ENCODE data around the gene DCHS1.

The DCHS1 gene

DNA sequence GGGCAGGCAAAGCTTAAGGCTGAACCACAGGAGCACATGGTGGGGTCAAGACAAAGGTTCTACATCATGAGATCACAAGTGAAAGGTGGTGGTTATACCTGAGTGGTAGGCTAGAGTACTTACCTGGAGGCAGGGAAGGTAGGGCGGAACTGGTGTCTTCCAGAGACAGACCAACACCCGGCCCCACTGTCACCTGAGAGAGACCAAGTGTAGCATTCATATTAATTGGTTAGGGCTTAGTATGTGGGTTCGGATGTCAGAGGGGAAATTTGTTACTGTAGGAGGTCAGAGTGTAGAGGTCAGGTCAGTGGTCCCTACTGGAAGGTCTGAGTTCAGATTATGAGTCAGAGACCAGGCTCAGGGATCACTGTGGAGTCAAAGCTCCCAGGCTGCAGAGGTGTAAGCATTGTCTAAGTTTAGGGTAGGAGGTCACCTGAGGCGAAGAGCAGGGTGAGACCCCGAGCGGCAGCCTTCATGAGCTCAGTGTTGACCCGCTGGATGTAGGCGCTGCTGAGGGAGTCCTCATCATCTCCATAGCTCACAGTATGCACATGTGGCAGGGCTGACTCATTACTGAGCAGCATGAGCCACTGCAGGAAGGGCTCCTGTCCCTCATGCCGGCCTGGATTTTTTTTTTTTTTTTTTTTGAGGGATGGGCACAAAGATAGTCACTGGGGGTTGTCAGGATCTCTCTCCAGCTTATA, 39.6 kb downstream of the DCHS1 start:
- TF ChIP-seq, protein P1, sequence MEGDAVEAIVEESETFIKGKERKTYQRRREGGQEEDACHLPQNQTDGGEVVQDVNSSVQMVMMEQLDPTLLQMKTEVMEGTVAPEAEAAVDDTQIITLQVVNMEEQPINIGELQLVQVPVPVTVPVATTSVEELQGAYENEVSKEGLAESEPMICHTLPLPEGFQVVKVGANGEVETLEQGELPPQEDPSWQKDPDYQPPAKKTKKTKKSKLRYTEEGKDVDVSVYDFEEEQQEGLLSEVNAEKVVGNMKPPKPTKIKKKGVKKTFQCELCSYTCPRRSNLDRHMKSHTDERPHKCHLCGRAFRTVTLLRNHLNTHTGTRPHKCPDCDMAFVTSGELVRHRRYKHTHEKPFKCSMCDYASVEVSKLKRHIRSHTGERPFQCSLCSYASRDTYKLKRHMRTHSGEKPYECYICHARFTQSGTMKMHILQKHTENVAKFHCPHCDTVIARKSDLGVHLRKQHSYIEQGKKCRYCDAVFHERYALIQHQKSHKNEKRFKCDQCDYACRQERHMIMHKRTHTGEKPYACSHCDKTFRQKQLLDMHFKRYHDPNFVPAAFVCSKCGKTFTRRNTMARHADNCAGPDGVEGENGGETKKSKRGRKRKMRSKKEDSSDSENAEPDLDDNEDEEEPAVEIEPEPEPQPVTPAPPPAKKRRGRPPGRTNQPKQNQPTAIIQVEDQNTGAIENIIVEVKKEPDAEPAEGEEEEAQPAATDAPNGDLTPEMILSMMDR (IDR thresholded peaks at IDR 0.05; ENCODE audit: insufficient read depth, low read depth, low read length, missing control alignments): no peak
- peak; percentile 13 for DNase-seq (ENCODE audit: low read depth)
- H3K4me3 ChIP-seq (ENCODE audit: low read length): no peak overlapping the region

DNA sequence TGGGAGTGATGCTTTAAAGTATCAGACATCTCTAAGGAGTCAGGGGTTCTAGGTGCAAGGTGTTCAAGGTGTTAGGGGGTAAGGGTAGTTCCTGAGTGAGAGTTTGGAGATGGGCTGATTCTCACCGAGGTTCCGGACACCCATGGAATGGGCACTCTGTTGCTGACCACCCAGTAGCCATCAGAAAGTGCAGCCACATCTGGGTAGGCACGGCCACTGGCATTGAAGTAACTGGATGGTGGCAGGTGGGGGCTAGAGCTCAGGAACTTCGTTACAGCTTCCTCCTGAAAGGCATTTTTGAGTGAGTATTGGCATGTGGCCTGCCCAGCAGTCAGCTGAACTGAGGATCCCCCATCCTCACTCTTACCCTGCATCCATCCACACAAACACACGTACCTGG, 40.6 kb downstream of the DCHS1 start:
- TF ChIP-seq, protein P1 (IDR thresholded peaks at IDR 0.05; ENCODE audit: insufficient read depth, low read depth, low read length, missing control alignments): no peak
- no peak overlapping the region for H3K4me3 ChIP-seq (ENCODE audit: low read length)
- DNase-seq (ENCODE audit: low read depth): no peak

DNA sequence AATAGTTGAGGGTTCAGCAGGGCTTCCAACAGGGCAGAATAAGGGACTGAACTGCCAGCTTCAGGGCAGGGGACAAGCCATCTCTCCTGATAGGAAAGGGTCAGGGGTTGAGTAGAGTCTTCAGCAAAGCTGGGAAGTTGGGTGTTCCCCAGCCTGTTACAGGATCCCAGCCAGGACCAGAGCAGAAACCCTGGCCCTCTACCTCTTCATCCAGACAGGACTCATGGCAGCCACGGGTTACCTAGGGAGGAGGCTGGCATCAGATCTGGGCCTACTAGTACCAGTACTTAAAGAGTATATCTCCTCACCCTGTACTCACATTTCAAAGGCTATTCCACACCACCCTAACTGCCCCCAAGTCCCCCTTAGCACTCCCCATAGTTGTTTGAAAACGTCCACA, 41.2 kb downstream of the DCHS1 start:
- DNase-seq (ENCODE audit: low read depth): no peak
- TF ChIP-seq, protein P1 (IDR thresholded peaks at IDR 0.05; ENCODE audit: insufficient read depth, low read depth, low read length, missing control alignments): no peak
- H3K4me3 ChIP-seq (ENCODE audit: low read length): no peak overlapping the region

DNA sequence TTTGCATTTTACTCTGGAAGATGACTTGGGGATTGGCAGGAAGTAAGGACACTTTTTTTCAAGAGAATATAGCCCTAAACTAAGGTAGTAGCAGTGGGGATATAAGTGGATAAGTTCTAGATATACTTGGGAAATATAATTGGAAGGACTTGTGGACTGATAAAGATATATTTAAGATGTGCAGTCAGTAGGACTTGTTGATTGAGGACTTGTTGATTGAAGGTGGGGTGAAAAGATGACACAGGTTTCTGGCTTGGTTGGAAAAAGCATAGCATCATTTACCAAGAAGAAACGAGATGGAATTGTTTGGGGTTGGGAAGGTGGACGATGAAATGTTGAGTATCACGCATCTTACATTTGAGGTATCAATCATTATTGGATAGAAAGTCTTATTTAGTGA, 42.1 kb downstream of the DCHS1 start:
- DNase-seq (ENCODE audit: low read depth): no peak
- TF ChIP-seq, protein P1 (IDR thresholded peaks at IDR 0.05; ENCODE audit: insufficient read depth, low read depth, low read length, missing control alignments): no peak
- H3K4me3 ChIP-seq (ENCODE audit: low read length): no peak overlapping the region

DNA sequence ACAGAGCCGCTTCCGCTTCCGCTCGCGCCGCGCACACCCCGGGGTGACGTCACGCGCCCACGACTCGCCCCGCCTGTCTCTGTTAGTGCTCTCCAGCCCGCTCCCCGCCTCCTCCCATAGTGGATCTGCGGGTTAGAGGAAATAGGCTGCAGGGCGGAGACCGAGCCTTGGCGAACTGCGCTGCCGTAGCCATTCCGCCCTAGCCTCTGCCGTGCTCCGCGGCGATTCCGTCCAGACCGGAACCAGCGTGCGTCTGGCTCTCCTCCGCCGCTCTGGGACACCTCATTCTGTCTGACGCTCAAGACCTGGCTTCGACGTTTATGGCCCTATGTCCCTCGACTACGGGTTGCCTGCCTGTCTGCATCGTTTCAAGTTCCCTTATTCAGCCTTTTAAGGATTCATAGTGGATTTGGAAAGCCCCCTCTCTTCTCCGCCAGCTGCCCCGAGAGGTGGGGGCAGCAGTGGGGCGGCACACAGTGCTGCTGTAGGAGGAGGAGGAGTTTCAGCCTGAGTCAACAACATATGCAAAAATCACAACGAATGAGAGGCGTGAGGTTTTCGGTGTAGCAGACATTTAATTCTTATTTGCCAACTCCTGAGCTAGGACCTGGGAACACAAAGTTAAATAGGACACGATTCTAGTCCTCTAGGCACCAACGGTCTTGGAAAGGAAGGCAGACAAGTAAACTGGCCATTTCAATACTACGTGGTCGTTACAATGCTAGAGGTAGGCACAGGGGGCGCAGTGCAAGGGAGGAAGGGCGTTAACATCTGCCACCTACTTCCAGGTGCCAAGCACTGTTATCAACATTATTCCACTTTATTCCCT, 43.2 kb downstream of the DCHS1 start, which contains the start of gene TAF10:
TSS of gene TAF10 (minus strand) at position 4 of the 829 bp plus-strand sequence. CDS start 27 bp downstream, outside the sequence.
- TF ChIP-seq, protein P1 (IDR thresholded peaks at IDR 0.05; ENCODE audit: insufficient read depth, low read depth, low read length, missing control alignments): peak; percentile 43
- peak within 1 kb of the TSS; percentile 78 for H3K4me3 ChIP-seq (ENCODE audit: low read length)
- DNase-seq (ENCODE audit: low read depth): peak; percentile 98

DNA sequence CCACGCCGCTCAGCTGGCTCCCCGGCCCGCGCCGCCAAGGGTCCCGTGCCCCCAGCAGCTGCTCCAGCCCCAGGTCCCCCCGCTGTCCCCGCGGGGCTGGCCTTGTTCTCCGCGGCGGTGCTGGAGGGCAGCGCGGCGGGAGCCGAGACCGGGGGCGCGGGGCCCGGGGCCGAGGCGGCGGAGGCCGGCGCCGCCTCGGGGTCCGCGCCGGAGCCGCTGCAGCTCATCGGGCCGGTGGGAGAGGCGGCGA, 43.7 kb downstream of the DCHS1 start:
- TF ChIP-seq, protein P1 (IDR thresholded peaks at IDR 0.05; ENCODE audit: insufficient read depth, low read depth, low read length, missing control alignments): no peak
- DNase-seq (ENCODE audit: low read depth): no peak
- peak overlapping the region; percentile 78 for H3K4me3 ChIP-seq (ENCODE audit: low read length)

Data from epithelial cell of esophagus (primary cell).